H9 (cell line): ENCODE results near the gene PKDCC. TPM values are rescaled to one million over a fixed set of nuclear protein-coding genes. Genes with fewer than 3 reads are reported as not detected.
A peak's percentile ranks its signal among the peaks of the same experiment; 100 is the strongest.

Experiments used
- DNase-seq: peaks from one replicate; pipeline ENCODE4 v3.0.0-alpha.2; 2017
- H2AFZ ChIP-seq: one replicate; pipeline ENCODE4 v1.6.1; 2013; ENCODE audit warnings: mild to moderate bottlenecking, low read length, control low read depth, moderate library complexity
- H2AK5ac ChIP-seq: 2 replicates; pipeline ENCODE4 v1.6.1; 2013; ENCODE audit warnings: low read length, control low read depth, mixed read lengths; ENCODE audit not compliant: insufficient read length
- H2BK120ac ChIP-seq: one replicate; pipeline ENCODE4 v1.6.1; 2013; ENCODE audit warnings: low read depth, mild to moderate bottlenecking, low read length, control low read depth, inconsistent platforms; ENCODE audit not compliant: poor library complexity, severe bottlenecking
- H2BK12ac ChIP-seq: 2 replicates; pipeline ENCODE4 v1.6.1; 2013; ENCODE audit warnings: low read length, control low read depth, mixed read lengths, low read depth; ENCODE audit not compliant: insufficient read length
- H2BK15ac ChIP-seq: 2 replicates; pipeline ENCODE4 v1.6.1; 2013; ENCODE audit warnings: low read depth, low read length, control low read depth
- H2BK20ac ChIP-seq: one replicate; pipeline ENCODE4 v1.6.1; 2013; ENCODE audit warnings: low read depth, mild to moderate bottlenecking, low read length, control low read depth, inconsistent platforms; ENCODE audit not compliant: poor library complexity, severe bottlenecking
- H2BK5ac ChIP-seq: 2 replicates; pipeline ENCODE4 v1.6.1; 2013; ENCODE audit warnings: low read length, control low read depth, mixed read lengths; ENCODE audit not compliant: insufficient read length
- H3K14ac ChIP-seq: 2 replicates; pipeline ENCODE4 v1.6.1; 2013; ENCODE audit warnings: low read length, control low read depth; ENCODE audit not compliant: insufficient read depth
- H3K18ac ChIP-seq: 2 replicates; pipeline ENCODE4 v1.6.1; 2013; ENCODE audit warnings: low read depth, mild to moderate bottlenecking, mixed read lengths, low read length, control low read depth; ENCODE audit not compliant: insufficient read length
- H3K23ac ChIP-seq: 2 replicates; pipeline ENCODE4 v1.6.1; 2013; ENCODE audit warnings: low read length, control low read depth, mixed read lengths, low read depth; ENCODE audit not compliant: insufficient read length
- H3K23me2 ChIP-seq: 2 replicates; pipeline ENCODE4 v1.6.1; 2013; ENCODE audit warnings: low read depth, mild to moderate bottlenecking, mixed read lengths, low read length, control low read depth; ENCODE audit not compliant: insufficient read length, poor library complexity, severe bottlenecking
- H3K27ac ChIP-seq: 2 replicates; pipeline ENCODE4 v1.5.1; 2013; ENCODE audit warnings: low read length, control low read depth, mixed read lengths, low read depth; ENCODE audit not compliant: insufficient read length
- H3K27me3 ChIP-seq: 2 replicates; pipeline ENCODE4 v1.6.1; 2013; ENCODE audit warnings: low read length, control low read depth, inconsistent platforms; ENCODE audit not compliant: insufficient read depth
- H3K4ac ChIP-seq: 2 replicates; pipeline ENCODE4 v1.6.1; 2013; ENCODE audit warnings: low read depth, mild to moderate bottlenecking, control low read depth, inconsistent platforms, low read length, moderate library complexity
- H3K4me1 ChIP-seq: 2 replicates; pipeline ENCODE4 v1.6.1; 2013; ENCODE audit warnings: low read length, control low read depth, inconsistent platforms; ENCODE audit not compliant: insufficient read depth
- H3K4me2 ChIP-seq: 2 replicates; pipeline ENCODE4 v1.6.1; 2013; ENCODE audit warnings: low read length, control low read depth, mixed read lengths; ENCODE audit not compliant: insufficient read length, insufficient read depth
- H3K56ac ChIP-seq: 2 replicates; pipeline ENCODE4 v1.6.1; 2013; ENCODE audit warnings: low read depth, mild to moderate bottlenecking, mixed read lengths, low read length, control low read depth; ENCODE audit not compliant: insufficient read length
- H3K79me1 ChIP-seq: 2 replicates; pipeline ENCODE4 v1.6.1; 2013; ENCODE audit warnings: low read depth, mild to moderate bottlenecking, moderate library complexity, low read length, control low read depth, inconsistent platforms; ENCODE audit not compliant: insufficient read depth, poor library complexity, severe bottlenecking
- H3K79me2 ChIP-seq: 2 replicates; pipeline ENCODE4 v1.6.1; 2013; ENCODE audit warnings: low read length, control low read depth, inconsistent platforms; ENCODE audit not compliant: insufficient read depth
- H3K9ac ChIP-seq: 2 replicates; pipeline ENCODE4 v1.6.1; 2013; ENCODE audit warnings: low read length, control low read depth, mixed read lengths; ENCODE audit not compliant: insufficient read length; ENCODE audit errors: extremely low read depth
- H3K9me3 ChIP-seq: one replicate; pipeline ENCODE4 v1.6.1; 2013; ENCODE audit warnings: low read depth, low read length, inconsistent platforms; ENCODE audit not compliant: control insufficient read depth
- H3T11ph ChIP-seq: one replicate; pipeline ENCODE4 v1.6.1; 2013; ENCODE audit warnings: mild to moderate bottlenecking, low read length, control low read depth, inconsistent platforms
- H4K20me1 ChIP-seq: one replicate; pipeline ENCODE4 v1.6.1; 2013; ENCODE audit not compliant: control insufficient read depth, insufficient read length, insufficient read depth
- H4K5ac ChIP-seq: 2 replicates; pipeline ENCODE4 v1.6.1; 2013; ENCODE audit warnings: low read depth, mild to moderate bottlenecking, mixed read lengths, low read length, control low read depth; ENCODE audit not compliant: insufficient read length
- H4K8ac ChIP-seq: replicated peaks from 2 replicates; pipeline ENCODE4 v1.6.1; 2013; ENCODE audit warnings: low read length, control low read depth, mixed read lengths, low read depth; ENCODE audit not compliant: insufficient read length
- H4K91ac ChIP-seq: 2 replicates; pipeline ENCODE4 v1.6.1; 2013; ENCODE audit warnings: low read depth, mild to moderate bottlenecking, moderate library complexity, mixed read lengths, low read length, control low read depth; ENCODE audit not compliant: insufficient read length
- H3K27ac Mint-ChIP-seq, 3 experiments: 2 replicates in 2 of 3; 3 replicates in 1 of 3; pipeline ENCODE4 v1.8.0; 2020 to 2021; ENCODE audit warnings: mixed read lengths in 3 of 3, mild to moderate bottlenecking in 1 of 3, moderate library complexity in 1 of 3
- H3K27me3 Mint-ChIP-seq: 2 replicates; pipeline ENCODE4 v1.8.0; 2021; ENCODE audit warnings: low read depth, mild to moderate bottlenecking, moderate library complexity, mixed read lengths
- H3K36me3 Mint-ChIP-seq, 3 experiments: 2 replicates in 2 of 3; 3 replicates in 1 of 3; pipeline ENCODE4 v1.8.0; 2020 to 2021; ENCODE audit warnings: low read depth in 3 of 3, mixed read lengths in 3 of 3; ENCODE audit not compliant: insufficient read depth in 1 of 3
- H3K4me1 Mint-ChIP-seq, 2 experiments: 2 replicates each; pipeline ENCODE4 v1.8.0; 2020; ENCODE audit warnings: mixed read lengths in 2 of 2
- H3K4me3 Mint-ChIP-seq, 2 experiments: 2 replicates in 1 of 2; 3 replicates in 1 of 2; pipeline ENCODE4 v1.8.0; 2020 to 2021; ENCODE audit warnings: mild to moderate bottlenecking in 2 of 2, mixed read lengths in 2 of 2, moderate library complexity in 1 of 2
- H3K9me3 Mint-ChIP-seq, 2 experiments: 2 replicates in 1 of 2; 3 replicates in 1 of 2; pipeline ENCODE4 v1.8.0; 2020; ENCODE audit warnings: mild to moderate bottlenecking in 2 of 2, mixed read lengths in 2 of 2, moderate library complexity in 1 of 2
- WGBS: extraction: QIAGEN DNeasy Blood & Tissue Kit; methylation state at CpG from one replicate; pipeline ENCODE4 v1.1.7; 2013; ENCODE audit warnings: missing lambda C conversion rate, low lambda C conversion rate, mixed read lengths; ENCODE audit not compliant: insufficient read length; ENCODE audit errors: extremely low coverage; 5-methylcytosine and 5-hydroxymethylcytosine counted together
- total RNA-seq: library from RNA; stranded (reverse); gene quantifications from 2 replicates; pipeline ENCODE4 v1.2.1, GENCODE V29; 2021
- TF ChIP-seq, protein P1 (sequence below): fragments of 200-600 bp; sonication (generic); conservative IDR thresholded peaks from 3 replicates; pipeline ENCODE4 v1.8.0; 2021; ENCODE audit warnings: antibody characterized with exemption, mild to moderate bottlenecking

Gene PKDCC
- total RNA-seq, 1 experiment from 2014 or later = 134 TPM

- no peak for DNase-seq
- Histone ChIP-seq H3K79me2 (no peaks in the 10 kb centered on the region), H4K5ac (no peak overlapping the region), H2AFZ (no peak overlapping the region), H2BK120ac (no peak overlapping the region), H4K20me1 (no peaks in the 10 kb centered on the region), H2AK5ac (no peak overlapping the region), H3K9me3 (no peaks in the 10 kb centered on the region), H4K8ac (no peak overlapping the region), H3K23ac (no peak overlapping the region), H3K4me2 (no peak overlapping the region), H3K56ac (no peak overlapping the region), H3K18ac (no peak overlapping the region), H3K27me3 (peaks cover 2% of the 10 kb centered on the region; the same call in 1 of the 2 replicates), H3T11ph (no peak overlapping the region), H3K23me2 (no peaks in the 10 kb centered on the region), H2BK15ac (no peak overlapping the region), H3K79me1 (no peaks in the 10 kb centered on the region), H3K9ac (no peak overlapping the region), H3K27ac (no peak overlapping the region), H2BK20ac (no peak overlapping the region), H3K4me1 (peaks cover 26% of the 10 kb centered on the region; the same call in 1 of the 2 replicates), H3K14ac (no peak overlapping the region), H2BK12ac (no peak overlapping the region), H2BK5ac (no peak overlapping the region), H3K4ac (no peak overlapping the region), H4K91ac (no peak overlapping the region)
- Mint-ChIP-seq H3K36me3 (peaks cover 5 to 8% (median 6%) of the 10 kb centered on the region in 3 experiments; a peak in 6 of 7 replicates), H3K9me3 (peaks cover 3 to 7% of the 10 kb centered on the region in 2 experiments; a peak in 4 of 5 replicates), H3K27ac (peak overlapping the region in 2 of 3 experiments; percentile 28 to 34; a peak in 1 of 7 replicates), H3K4me1 (peaks cover 67 to 68% of the 10 kb centered on the region in 2 experiments), H3K4me3 (no peak overlapping the region), H3K27me3 (peaks cover 24% of the 10 kb centered on the region)
- TF ChIP-seq, protein P1, sequence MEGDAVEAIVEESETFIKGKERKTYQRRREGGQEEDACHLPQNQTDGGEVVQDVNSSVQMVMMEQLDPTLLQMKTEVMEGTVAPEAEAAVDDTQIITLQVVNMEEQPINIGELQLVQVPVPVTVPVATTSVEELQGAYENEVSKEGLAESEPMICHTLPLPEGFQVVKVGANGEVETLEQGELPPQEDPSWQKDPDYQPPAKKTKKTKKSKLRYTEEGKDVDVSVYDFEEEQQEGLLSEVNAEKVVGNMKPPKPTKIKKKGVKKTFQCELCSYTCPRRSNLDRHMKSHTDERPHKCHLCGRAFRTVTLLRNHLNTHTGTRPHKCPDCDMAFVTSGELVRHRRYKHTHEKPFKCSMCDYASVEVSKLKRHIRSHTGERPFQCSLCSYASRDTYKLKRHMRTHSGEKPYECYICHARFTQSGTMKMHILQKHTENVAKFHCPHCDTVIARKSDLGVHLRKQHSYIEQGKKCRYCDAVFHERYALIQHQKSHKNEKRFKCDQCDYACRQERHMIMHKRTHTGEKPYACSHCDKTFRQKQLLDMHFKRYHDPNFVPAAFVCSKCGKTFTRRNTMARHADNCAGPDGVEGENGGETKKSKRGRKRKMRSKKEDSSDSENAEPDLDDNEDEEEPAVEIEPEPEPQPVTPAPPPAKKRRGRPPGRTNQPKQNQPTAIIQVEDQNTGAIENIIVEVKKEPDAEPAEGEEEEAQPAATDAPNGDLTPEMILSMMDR = no peak
- no CpG with 5 or more reads among the region's 8 CpGs for WGBS
Observed at GRCh38 chr2:42028571-42029148, 19.2 kb upstream of the PKDCC start.
